ENCODE data around the gene LRRC61.
"Not testable (repeated sequence)": the region's sequence is repeated elsewhere in the genome, so short reads cannot be mapped to it uniquely, and the experiment has no call there.

LRRC61 gene

GRCh38 chr7:150322833-150323681 is at the start of gene LRRC61, which contains the start of gene ACTR3C:
LRRC61 (plus strand) TSS chr7:150323355; CDS start chr7:150336862, 13,507 bp downstream.
ACTR3C (minus strand) TSS chr7:150323545; CDS start chr7:150295296, 28,249 bp downstream.
- no peak for DNase-seq (ENCODE audit: low read depth in 2 of 2)

GRCh38 chr7:150276132-150276695 is 46.9 kb upstream of the LRRC61 start:
- DNase-seq (ENCODE audit: low read depth in 2 of 2): not testable (repeated sequence)

- DNase-seq (ENCODE audit: low read depth in 2 of 2): not testable (repeated sequence)
These were observed 44.8 kb upstream of the LRRC61 start for GRCh38 chr7:150278383-150278782.

- not testable (repeated sequence) for DNase-seq (ENCODE audit: low read depth in 2 of 2)
These were observed 41.3 kb upstream of the LRRC61 start for GRCh38 chr7:150281681-150282403.

- DNase-seq (ENCODE audit: low read depth in 2 of 2): not testable (repeated sequence)
These were observed 40.0 kb upstream of the LRRC61 start for GRCh38 chr7:150283111-150283510.

- not testable (repeated sequence) for DNase-seq (ENCODE audit: low read depth in 2 of 2)
These were observed 39.5 kb upstream of the LRRC61 start for GRCh38 chr7:150283608-150284007.

- not testable (repeated sequence) for DNase-seq (ENCODE audit: low read depth in 2 of 2)
These were observed 37.1 kb upstream of the LRRC61 start for GRCh38 chr7:150285849-150286754.

- DNase-seq (ENCODE audit: low read depth in 2 of 2): not testable (repeated sequence)
These were observed 35.3 kb upstream of the LRRC61 start for GRCh38 chr7:150287815-150288214.

GRCh38 chr7:150288816-150289215 is 34.3 kb upstream of the LRRC61 start:
- not testable (repeated sequence) for DNase-seq (ENCODE audit: low read depth in 2 of 2)

- not testable (repeated sequence) for DNase-seq (ENCODE audit: low read depth in 2 of 2)
These were observed 32.8 kb upstream of the LRRC61 start for GRCh38 chr7:150290317-150290716.

- not testable (repeated sequence) for DNase-seq (ENCODE audit: low read depth in 2 of 2)
These were observed 28.1 kb upstream of the LRRC61 start for GRCh38 chr7:150295027-150295426.

GRCh38 chr7:150295614-150296013 is 27.5 kb upstream of the LRRC61 start:
- DNase-seq (ENCODE audit: low read depth in 2 of 2): not testable (repeated sequence)

- DNase-seq (ENCODE audit: low read depth in 2 of 2): not testable (repeated sequence)
These were observed 26.4 kb upstream of the LRRC61 start for GRCh38 chr7:150296802-150297201.

- DNase-seq (ENCODE audit: low read depth in 2 of 2): not testable (repeated sequence)
These were observed 25.2 kb upstream of the LRRC61 start for GRCh38 chr7:150297978-150298377.

GRCh38 chr7:150302908-150303310 is 20.2 kb upstream of the LRRC61 start:
- not testable (repeated sequence) for DNase-seq (ENCODE audit: low read depth in 2 of 2)

- DNase-seq (ENCODE audit: low read depth in 2 of 2): not testable (repeated sequence)
These were observed 18.5 kb upstream of the LRRC61 start for GRCh38 chr7:150304499-150305258.

- not testable (repeated sequence) for DNase-seq (ENCODE audit: low read depth in 2 of 2)
These were observed 17.8 kb upstream of the LRRC61 start for GRCh38 chr7:150305259-150305902.

GRCh38 chr7:150305903-150306284 is 17.3 kb upstream of the LRRC61 start:
- not testable (repeated sequence) for DNase-seq (ENCODE audit: low read depth in 2 of 2)

GRCh38 chr7:150306377-150306776 is 16.8 kb upstream of the LRRC61 start:
- not testable (repeated sequence) for DNase-seq (ENCODE audit: low read depth in 2 of 2)

GRCh38 chr7:150307129-150307528 is 16.0 kb upstream of the LRRC61 start:
- DNase-seq (ENCODE audit: low read depth in 2 of 2): no peak

All from fibroblast of skin of left quadriceps (primary cell).